ENCODE data around the gene ABHD8.

The ABHD8 gene, protein sequence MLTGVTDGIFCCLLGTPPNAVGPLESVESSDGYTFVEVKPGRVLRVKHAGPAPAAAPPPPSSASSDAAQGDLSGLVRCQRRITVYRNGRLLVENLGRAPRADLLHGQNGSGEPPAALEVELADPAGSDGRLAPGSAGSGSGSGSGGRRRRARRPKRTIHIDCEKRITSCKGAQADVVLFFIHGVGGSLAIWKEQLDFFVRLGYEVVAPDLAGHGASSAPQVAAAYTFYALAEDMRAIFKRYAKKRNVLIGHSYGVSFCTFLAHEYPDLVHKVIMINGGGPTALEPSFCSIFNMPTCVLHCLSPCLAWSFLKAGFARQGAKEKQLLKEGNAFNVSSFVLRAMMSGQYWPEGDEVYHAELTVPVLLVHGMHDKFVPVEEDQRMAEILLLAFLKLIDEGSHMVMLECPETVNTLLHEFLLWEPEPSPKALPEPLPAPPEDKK

GRCh38 chr19:17303167-17303939, at the start of gene ABHD8:
ABHD8 (minus strand) TSS chr19:17303425; CDS start chr19:17301616, 1,809 bp downstream.
- TF ChIP-seq GATA3 (IDR thresholded peaks at IDR 0.05; ENCODE audit: low read depth, low read length) (no peak), GATA2 (IDR thresholded peaks at IDR 0.05; ENCODE audit: low read depth, low read length) (no peak)

- TF ChIP-seq GATA3 (IDR thresholded peaks at IDR 0.05; ENCODE audit: low read depth, low read length) (no peak), GATA2 (IDR thresholded peaks at IDR 0.05; ENCODE audit: low read depth, low read length) (no peak)
Observed at GRCh38 chr19:17352608-17353280, 49.5 kb upstream of the ABHD8 start.

- TF ChIP-seq GATA2 (IDR thresholded peaks at IDR 0.05; ENCODE audit: low read depth, low read length) (no peak), GATA3 (IDR thresholded peaks at IDR 0.05; ENCODE audit: low read depth, low read length) (no peak)
Observed at GRCh38 chr19:17351815-17352435, 48.7 kb upstream of the ABHD8 start.

DNA sequence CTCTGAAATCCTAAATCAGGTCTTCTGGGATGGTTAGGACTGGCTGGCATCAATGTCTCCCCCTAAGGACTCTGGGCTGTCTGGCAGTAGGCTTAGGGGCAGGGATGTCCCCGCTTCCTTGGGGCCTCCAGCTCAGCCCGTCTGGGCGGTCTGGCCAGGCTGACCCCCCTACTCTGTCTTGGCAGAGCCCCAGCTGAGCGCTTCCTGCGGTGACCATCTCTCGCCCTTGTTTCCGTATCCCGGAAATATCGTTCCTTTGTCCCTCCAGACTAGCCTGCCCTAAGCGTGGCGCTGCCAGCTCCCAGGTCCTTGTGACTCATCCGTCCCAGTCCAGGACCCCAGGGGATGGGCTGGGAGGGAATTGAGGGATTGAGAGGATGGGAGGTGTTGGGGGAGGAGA, 45.5 kb upstream of the ABHD8 start:
- no peak for TF ChIP-seq GATA3 (IDR thresholded peaks at IDR 0.05; ENCODE audit: low read depth, low read length)
- no peak for TF ChIP-seq GATA2 (IDR thresholded peaks at IDR 0.05; ENCODE audit: low read depth, low read length)

DNA sequence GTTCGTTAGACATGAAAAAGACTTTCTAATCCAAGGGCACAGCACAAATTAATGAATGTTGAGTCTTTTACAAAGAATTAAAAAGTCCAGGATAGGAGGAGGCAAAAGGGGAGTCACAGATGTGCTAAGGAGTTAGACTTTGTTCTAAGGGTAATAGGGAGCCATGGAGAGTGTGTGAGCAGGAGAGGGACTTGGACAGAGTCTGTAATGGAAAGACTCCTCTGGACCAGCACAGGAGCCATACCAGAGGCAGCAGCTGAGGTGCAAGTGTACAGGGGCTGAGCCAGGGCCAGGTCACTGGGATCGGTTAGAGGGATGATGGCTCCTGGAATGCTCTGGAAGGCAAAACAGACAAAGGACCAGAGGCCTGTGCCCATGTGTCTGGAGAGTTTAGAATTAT, 44.7 kb upstream of the ABHD8 start:
- TF ChIP-seq GATA2 (IDR thresholded peaks at IDR 0.05; ENCODE audit: low read depth, low read length): no peak
- TF ChIP-seq GATA3 (IDR thresholded peaks at IDR 0.05; ENCODE audit: low read depth, low read length): no peak

- TF ChIP-seq GATA3 (IDR thresholded peaks at IDR 0.05; ENCODE audit: low read depth, low read length) (no peak), GATA2 (IDR thresholded peaks at IDR 0.05; ENCODE audit: low read depth, low read length) (no peak)
Observed at GRCh38 chr19:17347361-17347760, 44.1 kb upstream of the ABHD8 start.

- TF ChIP-seq GATA3 (IDR thresholded peaks at IDR 0.05; ENCODE audit: low read depth, low read length) (no peak), GATA2 (IDR thresholded peaks at IDR 0.05; ENCODE audit: low read depth, low read length) (no peak)
Observed at GRCh38 chr19:17346109-17346671, 43.0 kb upstream of the ABHD8 start.

GRCh38 chr19:17341845-17342244, 38.6 kb upstream of the ABHD8 start:
- TF ChIP-seq GATA3 (IDR thresholded peaks at IDR 0.05; ENCODE audit: low read depth, low read length): no peak

DNA sequence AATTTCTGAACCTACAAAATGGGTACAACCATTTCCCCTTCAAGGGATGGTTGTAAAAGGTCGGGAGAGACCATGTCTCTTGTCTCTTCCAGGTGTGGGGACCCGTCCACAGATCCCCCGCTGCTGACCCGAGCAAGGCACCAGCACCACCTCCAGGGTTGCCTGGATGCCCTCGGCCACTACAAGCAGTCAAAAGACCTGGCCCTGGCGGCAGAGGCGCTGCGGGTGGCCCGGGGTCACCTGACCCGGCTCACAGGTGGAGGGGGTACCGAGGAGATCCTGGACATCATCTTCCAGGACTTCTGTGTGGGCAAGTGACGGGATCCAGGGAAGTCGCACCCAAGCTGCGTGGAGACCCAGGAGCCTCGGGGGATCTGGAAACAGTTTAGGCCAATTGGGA, 38.2 kb upstream of the ABHD8 start:
- no peak for TF ChIP-seq GATA2 (IDR thresholded peaks at IDR 0.05; ENCODE audit: low read depth, low read length)

DNA sequence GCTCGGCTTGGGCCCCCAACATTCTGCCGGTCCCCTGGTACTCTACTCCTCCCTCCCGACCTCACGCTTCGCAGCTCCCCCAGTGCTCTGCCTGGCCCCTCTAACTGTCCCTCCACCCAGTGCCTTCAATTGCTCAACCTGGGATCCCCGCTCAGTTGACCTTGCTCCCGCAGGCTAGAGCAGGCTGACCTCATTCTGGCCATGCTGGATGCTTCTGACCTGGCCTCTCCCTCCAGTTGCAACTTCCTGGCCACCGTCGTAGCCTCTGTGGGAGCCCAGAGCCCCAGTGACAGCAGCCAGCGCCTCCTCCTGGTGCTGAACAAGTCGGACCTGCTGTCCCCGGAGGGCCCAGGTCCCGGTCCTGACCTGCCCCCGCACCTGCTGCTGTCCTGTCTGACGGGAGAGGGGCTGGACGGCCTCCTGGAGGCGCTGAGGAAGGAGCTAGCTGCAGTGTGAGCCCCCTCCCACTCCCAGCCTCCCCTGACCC, 37.7 kb upstream of the ABHD8 start:
- TF ChIP-seq GATA3 (IDR thresholded peaks at IDR 0.05; ENCODE audit: low read depth, low read length) (no peak), GATA2 (IDR thresholded peaks at IDR 0.05; ENCODE audit: low read depth, low read length) (no peak)

DNA sequence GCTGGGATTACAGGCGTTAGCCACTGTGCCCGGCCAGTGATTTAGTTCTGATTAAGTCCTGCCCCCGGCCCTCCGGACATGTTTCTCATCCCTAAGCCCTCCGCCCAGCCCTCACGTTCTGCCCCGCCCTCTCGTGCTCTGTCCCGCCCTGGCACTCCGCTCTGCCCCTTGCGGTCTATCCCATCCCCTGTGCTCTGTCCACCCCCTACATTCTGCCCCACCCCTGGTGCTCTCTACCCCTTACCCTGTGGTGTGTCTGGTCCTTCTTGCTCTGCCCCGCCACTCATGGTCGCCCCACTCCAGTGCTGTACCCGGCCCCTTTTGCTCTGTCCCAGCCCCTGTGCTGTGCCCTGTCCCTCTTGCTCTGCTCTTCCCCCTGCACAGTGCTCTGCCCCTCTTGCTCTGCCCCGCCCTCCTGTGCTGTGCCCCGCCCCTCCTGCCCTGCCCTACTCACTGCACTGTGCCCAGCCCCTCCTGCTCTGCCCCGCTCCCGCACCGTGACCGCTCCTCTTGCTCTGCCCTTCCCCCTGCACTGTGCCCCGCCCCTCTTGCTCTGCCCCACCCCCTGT, 37.2 kb upstream of the ABHD8 start:
- no peak for TF ChIP-seq GATA3 (IDR thresholded peaks at IDR 0.05; ENCODE audit: low read depth, low read length)
- no peak for TF ChIP-seq GATA2 (IDR thresholded peaks at IDR 0.05; ENCODE audit: low read depth, low read length)

DNA sequence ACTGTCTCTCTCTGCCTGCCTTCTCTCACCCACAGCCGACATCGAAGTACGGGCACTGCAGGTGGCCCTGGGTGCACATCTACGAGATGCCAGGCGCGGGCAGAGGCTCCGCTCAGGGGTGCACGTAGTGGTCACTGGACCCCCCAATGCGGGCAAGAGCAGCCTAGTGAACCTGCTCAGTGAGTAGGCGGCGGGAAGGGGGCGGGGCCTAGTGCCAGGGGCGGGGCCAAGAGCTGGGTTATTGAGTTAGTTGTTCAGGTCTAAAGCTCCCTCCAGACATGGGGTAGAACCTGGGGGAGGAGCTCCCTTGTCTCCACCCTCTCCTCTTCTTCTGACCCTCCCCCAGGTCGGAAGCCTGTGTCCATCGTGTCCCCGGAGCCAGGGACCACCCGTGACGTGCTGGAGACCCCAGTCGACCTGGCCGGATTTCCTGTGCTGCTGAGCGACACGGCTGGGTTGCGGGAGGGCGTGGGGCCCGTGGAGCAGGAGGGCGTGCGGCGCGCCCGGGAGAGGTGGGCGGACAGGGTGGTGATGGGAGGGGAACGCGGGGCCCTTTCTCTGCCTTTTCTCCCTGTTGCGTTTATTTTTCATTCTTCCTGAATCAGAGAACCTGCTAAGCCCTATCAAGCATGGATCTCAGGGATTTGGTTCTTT, 36.0 kb upstream of the ABHD8 start:
- no peak for TF ChIP-seq GATA3 (IDR thresholded peaks at IDR 0.05; ENCODE audit: low read depth, low read length)

All from SH-SY5Y (cell line).